Stimulated activated effector memory CD8-positive, alpha-beta T cell treated with anti-CD3 and anti-CD28 coated beads, Interleukin-12 subunit alpha, Interleukin-12 subunit beta, amount 100 ng/mL, for 72 hours (primary cell): ENCODE data around the gene EVC.

ENCODE experiments used
- ATAC-seq: fragments of 150-1000 bp; cut with Tn5 transposase; 2 replicates; pipeline ENCODE4 v1.10.0; 2021
- DNase-seq, 2 donors: peaks; one replicate each; pipeline ENCODE4 v3.0.0; 2021 to 2022; ENCODE audit warnings: low spot score in 2 of 2
- H3K27ac Mint-ChIP-seq: one replicate; pipeline ENCODE4 v1.8.0; 2022; ENCODE audit warnings: mild to moderate bottlenecking, mixed read lengths
- H3K36me3 Mint-ChIP-seq: one replicate; pipeline ENCODE4 v1.8.0; 2022; ENCODE audit warnings: mild to moderate bottlenecking, mixed read lengths
- H3K4me1 Mint-ChIP-seq: one replicate; pipeline ENCODE4 v1.8.0; 2022; ENCODE audit warnings: mixed read lengths
- H3K4me3 Mint-ChIP-seq: one replicate; pipeline ENCODE4 v1.8.0; 2022; ENCODE audit warnings: mild to moderate bottlenecking, mixed read lengths
- H3K9me3 Mint-ChIP-seq: one replicate; pipeline ENCODE4 v1.8.0; 2022; ENCODE audit warnings: mixed read lengths

EVC gene

DNA sequence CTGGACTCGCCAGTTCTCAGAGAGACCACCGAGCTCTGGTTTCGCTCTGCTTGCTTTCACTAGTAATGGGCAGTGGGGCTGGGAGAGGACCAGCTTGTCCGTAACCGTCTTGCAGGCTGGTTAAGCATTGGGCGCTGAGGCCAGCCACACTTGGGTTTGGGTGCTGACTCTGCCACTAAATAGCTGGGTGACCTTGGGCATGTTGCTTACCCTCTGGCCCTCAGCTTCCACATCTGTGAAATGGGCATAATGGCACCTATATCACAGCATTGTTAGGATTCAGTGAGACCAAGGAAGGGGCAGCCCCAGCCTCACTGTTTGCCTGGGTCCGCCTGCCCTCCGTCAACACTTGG is 43.5 kb downstream of the EVC start:
- Mint-ChIP-seq H3K9me3 (no peaks in the 10 kb centered on the region), H3K36me3 (no peaks in the 10 kb centered on the region), H3K4me1 (peaks cover 4% of the 10 kb centered on the region), H3K4me3 (no peak overlapping the region), H3K27ac (no peak overlapping the region)
- DNase-seq (no peak), ATAC-seq (no peak)

GRCh38 chr4:5755161-5755560 is 44.2 kb downstream of the EVC start:
- ATAC-seq (no peak), DNase-seq (no peak)
- H3K36me3 Mint-ChIP-seq, result no peaks in the 10 kb centered on the region
- no peak overlapping the region for H3K4me3 Mint-ChIP-seq
- peaks cover 4% of the 10 kb centered on the region for H3K4me1 Mint-ChIP-seq
- H3K9me3 Mint-ChIP-seq, result no peaks in the 10 kb centered on the region
- H3K27ac Mint-ChIP-seq, result no peak overlapping the region

- Mint-ChIP-seq H3K9me3 (no peaks in the 10 kb centered on the region), H3K4me1 (peaks cover 4% of the 10 kb centered on the region), H3K36me3 (no peaks in the 10 kb centered on the region), H3K27ac (no peak overlapping the region), H3K4me3 (no peak overlapping the region)
- ATAC-seq (no peak), DNase-seq (peak in 1 of 2 donors; percentile 30)
These were observed 44.7 kb downstream of the EVC start for GRCh38 chr4:5755679-5756078.

DNA sequence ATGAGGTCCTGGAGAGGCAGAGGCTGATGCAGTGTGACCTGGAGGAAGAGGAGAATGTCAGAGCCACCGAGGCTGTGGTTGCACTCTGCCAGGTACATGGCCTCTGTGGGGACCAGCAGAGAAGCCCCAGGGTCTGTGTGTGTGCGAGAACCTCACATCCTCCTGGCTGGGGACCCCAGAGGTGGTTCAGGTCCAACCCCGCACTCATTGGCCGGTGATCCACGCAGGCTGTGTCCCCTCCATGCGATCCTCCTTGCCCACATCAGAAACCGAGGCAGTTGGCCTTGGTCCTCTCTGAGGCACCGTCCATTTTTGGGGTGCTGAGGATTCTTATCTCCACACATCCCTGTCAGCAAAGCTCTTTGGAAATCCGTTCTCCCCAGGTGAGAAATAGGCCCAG is 45.3 kb downstream of the EVC start:
- H3K4me3 Mint-ChIP-seq, result no peak overlapping the region
- H3K36me3 Mint-ChIP-seq, result no peaks in the 10 kb centered on the region
- peak in 1 of 2 donors; percentile 36 for DNase-seq
- H3K4me1 Mint-ChIP-seq, result peaks cover 4% of the 10 kb centered on the region
- H3K27ac Mint-ChIP-seq, result no peak overlapping the region
- H3K9me3 Mint-ChIP-seq, result no peaks in the 10 kb centered on the region
- ATAC-seq, result no peak

DNA sequence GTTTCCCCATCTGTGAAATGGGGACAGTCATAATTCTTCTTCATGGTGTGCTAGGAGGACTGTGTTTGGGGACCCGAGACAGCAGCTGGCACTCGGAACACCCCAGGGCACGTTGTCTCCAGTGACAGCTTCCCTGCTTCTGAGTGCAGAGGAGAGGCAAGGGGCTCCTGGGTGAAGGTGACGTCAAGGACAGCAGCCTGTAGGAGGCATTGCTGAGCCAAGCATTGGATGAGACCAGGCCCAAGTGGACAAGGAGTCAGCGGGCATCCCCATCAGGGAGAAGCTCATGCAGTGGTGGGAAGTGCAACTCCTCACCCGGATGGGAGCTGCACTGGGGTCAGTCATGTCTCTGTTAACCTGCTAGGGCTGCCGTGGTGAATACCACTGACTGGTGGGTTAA is 46.1 kb downstream of the EVC start:
- Mint-ChIP-seq H3K4me1 (no peaks in the 10 kb centered on the region), H3K27ac (no peak overlapping the region), H3K9me3 (no peaks in the 10 kb centered on the region), H3K36me3 (no peaks in the 10 kb centered on the region), H3K4me3 (no peak overlapping the region)
- ATAC-seq (no peak), DNase-seq (no peak)

GRCh38 chr4:5757536-5757935 is 46.5 kb downstream of the EVC start:
- no peaks in the 10 kb centered on the region for H3K36me3 Mint-ChIP-seq
- ATAC-seq, result no peak
- no peaks in the 10 kb centered on the region for H3K9me3 Mint-ChIP-seq
- no peaks in the 10 kb centered on the region for H3K4me1 Mint-ChIP-seq
- H3K4me3 Mint-ChIP-seq, result no peak overlapping the region
- H3K27ac Mint-ChIP-seq, result no peak overlapping the region
- DNase-seq, result peak in 1 of 2 donors; percentile 33

DNA sequence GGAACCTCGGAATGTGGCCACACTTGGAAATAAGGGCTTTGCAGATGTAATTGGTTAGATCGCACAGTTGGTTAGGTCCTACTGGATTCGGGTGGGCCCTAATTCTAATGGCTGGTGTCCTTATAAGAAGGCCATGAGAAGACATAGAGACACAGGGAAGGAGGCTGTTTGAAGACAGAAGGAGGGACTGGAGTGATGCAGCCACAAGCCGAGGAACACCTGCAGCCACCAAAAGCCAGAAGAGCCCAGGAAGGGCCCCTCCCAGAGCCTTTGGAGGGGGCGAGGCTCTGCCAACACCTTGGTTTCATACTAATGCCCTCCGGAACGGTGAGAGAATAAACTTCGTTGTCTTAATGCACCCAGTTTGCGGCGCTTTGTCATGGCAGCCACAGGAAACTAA is 47.0 kb downstream of the EVC start:
- Mint-ChIP-seq H3K27ac (no peak overlapping the region), H3K36me3 (no peaks in the 10 kb centered on the region), H3K4me3 (no peak overlapping the region), H3K9me3 (no peaks in the 10 kb centered on the region), H3K4me1 (no peaks in the 10 kb centered on the region)
- ATAC-seq, result no peak
- no peak for DNase-seq

GRCh38 chr4:5758741-5759140 is 47.7 kb downstream of the EVC start:
- Mint-ChIP-seq H3K4me3 (no peak overlapping the region), H3K36me3 (no peaks in the 10 kb centered on the region), H3K4me1 (no peaks in the 10 kb centered on the region), H3K27ac (no peak overlapping the region), H3K9me3 (no peaks in the 10 kb centered on the region)
- ATAC-seq (peak; percentile 95), DNase-seq (peak in 1 of 2 donors; percentile 66)

GRCh38 chr4:5759236-5760075 is 48.5 kb downstream of the EVC start:
- Mint-ChIP-seq H3K4me3 (no peak overlapping the region), H3K4me1 (no peaks in the 10 kb centered on the region), H3K36me3 (no peaks in the 10 kb centered on the region), H3K9me3 (no peaks in the 10 kb centered on the region), H3K27ac (peak overlapping the region; percentile 18)
- ATAC-seq (no peak), DNase-seq (peak in 1 of 2 donors; percentile 30)

- Mint-ChIP-seq H3K36me3 (no peaks in the 10 kb centered on the region), H3K9me3 (no peaks in the 10 kb centered on the region), H3K4me1 (no peaks in the 10 kb centered on the region), H3K27ac (no peak overlapping the region), H3K4me3 (no peak overlapping the region)
- ATAC-seq (no peak), DNase-seq (peak in 1 of 2 donors; percentile 23)
These were observed 49.2 kb downstream of the EVC start for GRCh38 chr4:5760246-5760645.

DNA sequence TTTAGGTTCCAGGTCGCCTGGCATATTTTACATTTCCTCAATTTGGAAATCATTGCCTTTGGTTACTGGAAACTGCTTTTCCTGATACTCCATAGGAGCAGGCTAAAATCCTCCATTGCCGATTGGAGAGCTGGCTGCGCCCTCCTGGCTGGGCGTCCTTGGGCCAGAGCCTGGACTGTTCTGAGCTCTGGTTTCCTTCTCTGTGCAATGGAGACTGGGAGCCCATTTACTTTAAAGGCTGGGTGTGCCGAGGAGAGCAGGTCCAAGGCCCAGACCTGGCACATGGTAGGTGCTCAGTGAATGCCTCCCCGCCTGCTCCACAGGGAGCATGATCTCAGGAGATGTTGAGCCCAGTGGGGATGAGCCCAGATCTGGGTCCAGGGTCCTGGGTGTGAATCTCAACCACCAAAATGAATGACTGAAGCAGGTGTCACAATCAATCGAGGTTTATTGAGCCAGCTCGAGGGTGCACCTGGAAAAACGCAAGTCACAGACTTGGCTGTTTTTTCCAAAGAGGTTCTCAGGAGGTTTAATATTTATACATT is 50.0 kb downstream of the EVC start:
- Mint-ChIP-seq H3K4me3 (no peak overlapping the region), H3K36me3 (no peaks in the 10 kb centered on the region), H3K4me1 (no peaks in the 10 kb centered on the region), H3K27ac (no peak overlapping the region), H3K9me3 (no peaks in the 10 kb centered on the region)
- ATAC-seq (no peak), DNase-seq (peak in 1 of 2 donors; percentile 29)

GRCh38 chr4:5770051-5770450 is 59.0 kb downstream of the EVC start:
- Mint-ChIP-seq H3K36me3 (no peaks in the 10 kb centered on the region), H3K4me1 (no peaks in the 10 kb centered on the region), H3K27ac (no peak overlapping the region), H3K4me3 (no peak overlapping the region), H3K9me3 (peaks cover 2% of the 10 kb centered on the region)
- DNase-seq (no peak), ATAC-seq (no peak)

- H3K4me1 Mint-ChIP-seq, result no peaks in the 10 kb centered on the region
- no peak overlapping the region for H3K4me3 Mint-ChIP-seq
- DNase-seq (peak in 1 of 2 donors; percentile 34), ATAC-seq (peak; percentile 17)
- peaks cover 6% of the 10 kb centered on the region for H3K9me3 Mint-ChIP-seq
- no peak overlapping the region for H3K27ac Mint-ChIP-seq
- no peaks in the 10 kb centered on the region for H3K36me3 Mint-ChIP-seq
These were observed 61.7 kb downstream of the EVC start for GRCh38 chr4:5772528-5773270.

- no peak for DNase-seq
- H3K4me1 Mint-ChIP-seq, result no peaks in the 10 kb centered on the region
- no peak overlapping the region for H3K27ac Mint-ChIP-seq
- H3K36me3 Mint-ChIP-seq, result no peaks in the 10 kb centered on the region
- peaks cover 6% of the 10 kb centered on the region for H3K9me3 Mint-ChIP-seq
- no peak overlapping the region for H3K4me3 Mint-ChIP-seq
- ATAC-seq, result no peak
These were observed 62.2 kb downstream of the EVC start for GRCh38 chr4:5773271-5773555.

DNA sequence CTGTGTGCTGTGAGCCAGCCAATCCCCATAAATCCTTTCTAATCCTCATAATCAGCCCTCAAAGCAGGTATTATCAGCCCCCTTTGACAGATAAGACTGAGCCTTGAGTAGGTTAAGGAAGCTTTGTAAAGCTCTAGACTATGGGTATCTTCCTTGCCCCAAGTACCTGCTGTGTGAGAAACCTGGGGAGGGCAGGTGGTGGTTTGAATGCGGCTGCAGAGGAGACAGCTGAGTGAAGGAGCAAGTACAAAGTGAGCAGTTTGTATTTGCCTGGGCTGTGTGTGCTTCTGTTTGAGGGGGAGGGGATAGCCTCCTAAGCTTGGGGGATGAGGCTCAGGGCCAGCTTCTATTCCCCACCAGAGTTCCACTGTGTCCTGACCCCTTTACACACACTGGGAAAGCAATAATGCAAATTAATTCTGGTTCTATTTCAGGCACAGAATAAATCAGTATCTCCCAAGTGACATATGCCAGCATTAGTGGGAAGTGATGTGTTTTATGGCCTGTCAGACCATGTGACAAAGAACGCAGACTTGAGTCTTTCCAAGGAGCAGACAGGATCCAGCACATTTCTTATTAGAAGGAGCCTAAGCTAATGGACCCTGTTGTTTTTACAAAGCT is 63.5 kb downstream of the EVC start:
- DNase-seq (no peak), ATAC-seq (peak; percentile 36)
- Mint-ChIP-seq H3K36me3 (no peaks in the 10 kb centered on the region), H3K4me3 (no peak overlapping the region), H3K27ac (no peak overlapping the region), H3K4me1 (no peaks in the 10 kb centered on the region), H3K9me3 (peaks cover 6% of the 10 kb centered on the region)

DNA sequence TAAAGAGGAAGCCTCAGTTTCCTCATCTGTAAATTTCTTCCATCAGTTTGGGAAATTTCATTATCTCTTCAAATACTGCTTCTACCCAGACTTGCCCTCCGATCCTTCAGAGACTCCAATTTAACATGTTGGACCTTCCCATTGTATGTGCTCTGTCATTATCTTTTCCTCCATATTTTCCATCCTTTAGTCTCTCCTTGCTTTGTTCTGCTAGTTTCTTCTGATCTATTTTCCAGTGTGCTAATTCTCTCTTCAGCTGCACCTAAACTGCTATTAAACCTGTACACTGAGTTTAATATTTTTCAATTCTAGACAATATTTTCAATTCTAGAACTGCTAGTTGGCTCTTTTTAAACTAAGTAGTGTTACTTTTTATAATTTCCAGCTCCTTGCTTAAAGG is 65.5 kb downstream of the EVC start:
- peaks cover 6% of the 10 kb centered on the region for H3K9me3 Mint-ChIP-seq
- no peak for DNase-seq
- no peaks in the 10 kb centered on the region for H3K4me1 Mint-ChIP-seq
- no peak overlapping the region for H3K4me3 Mint-ChIP-seq
- no peaks in the 10 kb centered on the region for H3K36me3 Mint-ChIP-seq
- H3K27ac Mint-ChIP-seq, result no peak overlapping the region
- ATAC-seq, result no peak
